Adrenal gland (tissue), 12 donors: Measurements from ENCODE around the gene CXCR5. TPM values are rescaled to one million over a fixed set of nuclear protein-coding genes. Genes with fewer than 3 reads are reported as not detected.

Experiments
- DNase-seq, 7 donors: peaks; one replicate each; pipeline ENCODE4 v3.0.0-alpha.2; 2019 to 2020
- H3K27ac ChIP-seq, 5 donors: fragments of 200-600 bp; sonication (generic) in 4 of 5; 1 replicate in 3 of 5; 2 replicates in 2 of 5; pipeline versions ENCODE4 v1.5.1 to v1.8.0; 2016 to 2020; ENCODE audit warnings: mild to moderate bottlenecking in 1 of 5
- H3K27me3 ChIP-seq: fragments of 200-600 bp; 2 replicates; pipeline ENCODE4 v1.8.0; 2021
- H3K36me3 ChIP-seq, 2 donors: fragments of 200-600 bp; replicated peaks in 1 of 2; 1 replicate in 1 of 2; 2 replicates in 1 of 2; pipeline versions ENCODE4 v1.5.1 to v1.8.0; 2018 to 2022
- H3K4me1 ChIP-seq, 2 donors: fragments of 200-600 bp; replicated peaks in 1 of 2; 1 replicate in 1 of 2; 2 replicates in 1 of 2; pipeline versions ENCODE4 v1.5.1 to v1.8.0; 2018 to 2021
- H3K4me3 ChIP-seq, 4 donors: fragments of 200-600 bp; sonication (generic) in 3 of 4; one replicate each; pipeline ENCODE4 v1.5.1; 2016 to 2018
- H3K9me3 ChIP-seq, 3 donors: fragments of 200-600 bp; sonication (generic) in 1 of 3; replicated peaks in 1 of 3; 1 replicate in 2 of 3; 2 replicates in 1 of 3; pipeline versions ENCODE4 v1.5.1 to v1.8.0; 2016 to 2021
- POLR2A ChIP-seq, 2 donors: fragments of 450-650 bp; IDR thresholded peaks; one replicate each; pipeline ENCODE4 v1.6.1; 2017; ENCODE audit warnings: antibody characterized with exemption in 2 of 2, mild to moderate bottlenecking in 2 of 2, moderate library complexity in 1 of 2
- WGBS, 4 donors: extraction: QIAGEN DNeasy Blood & Tissue Kit in 2 of 4; methylation state at CpG; one replicate each; pipeline versions ENCODE4 v1.1.5 to v1.1.7; 2013 to 2017; 5-methylcytosine and 5-hydroxymethylcytosine counted together
- intact Hi-C, 2 donors: fragments of 100-400 bp; cut with DNase I; formaldehyde crosslinking; loops; one replicate each; pipeline versions ENCODE4 v1.14.1 to v1.15.0; 2022 to 2023
- polyA plus RNA-seq, 3 donors: library from polyadenylated mRNA; stranded (reverse); fragments of 200-250 nt in 2 of 3; fragments of 350-450 nt in 1 of 3; fragmentation: Illumina TruSeq in 1 of 3; extraction: RNeasy Lipid Tissue Mini Kit (QIAGEN cat#74804) in 1 of 3; gene quantifications; one replicate each; pipeline ENCODE4 v1.2.3, GENCODE V29; 2013 to 2014
- total RNA-seq, 9 donors: library from RNA; depleted of rRNA in 4 of 9; stranded (reverse); fragments of >200 nt in 4 of 9; fragments of 120-200 nt in 1 of 9; fragmentation: NEBNext Ultra II Directional in 1 of 9; extraction: Animal tissue kit (Norgen Biotek cat#: 25700) in 1 of 9; gene quantifications; one replicate each; pipeline versions ENCODE4 v1.1.0 to v1.2.4, GENCODE V29; 2013 to 2023
- TF ChIP-seq, protein P1 (sequence below), 6 experiments: fragments of 450-650 bp in 4 of 6; fragments of 200-600 bp in 2 of 6; sonication (generic) in 1 of 6; IDR thresholded peaks; 1 replicate in 5 of 6; 2 replicates in 1 of 6; pipeline versions ENCODE4 v1.5.1 to v1.8.0; 2016 to 2021; ENCODE audit warnings: antibody characterized with exemption in 6 of 6, mild to moderate bottlenecking in 2 of 6, moderate library complexity in 1 of 6
- donor health status: healthy with polysubstance abuse.
- donor health status: Bipolar disorder and iron deficiency.
- donor health status: DM: yes; HTN: yes; CAD: no.
- donor health status: DM: no; HTN: no; CAD: no.
- donor health status: DM: no; HTN: no; CAD: no.
- donor health status: DM: yes; HTN: yes; CAD: no.

CXCR5 gene
- total and polyA plus RNA-seq, 12 donors, result 0.04 to 0.27 (median 0.14) TPM; not detected in 6

DNA sequence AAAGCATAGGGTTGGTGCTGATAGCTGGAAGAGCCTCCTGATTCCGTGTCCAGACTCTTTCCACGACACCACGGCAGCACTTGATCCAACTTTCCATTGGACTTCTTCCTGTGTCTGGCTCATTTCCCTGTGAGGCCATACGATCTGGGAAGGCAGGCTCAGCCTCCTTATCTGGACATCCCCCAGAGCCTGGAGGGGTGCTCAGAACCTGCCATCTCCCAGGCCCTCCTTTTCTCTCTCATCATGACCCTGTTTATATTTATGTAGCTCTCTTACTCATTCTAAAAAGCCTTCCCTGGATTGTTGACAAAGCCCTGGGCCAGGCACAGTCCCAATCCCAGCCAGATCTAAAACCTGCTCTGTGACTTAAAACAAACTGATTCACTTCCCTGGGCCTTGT lies 49.8 kb downstream of the CXCR5 start:
- Histone ChIP-seq H3K4me1 (peaks cover 8 to 9% of the 10 kb centered on the region in 2 donors), H3K27me3 (no peaks in the 10 kb centered on the region), H3K36me3 (no peaks in the 10 kb centered on the region), H3K27ac (no peak overlapping the region), H3K9me3 (no peaks in the 10 kb centered on the region), H3K4me3 (no peak overlapping the region)
- DNase-seq, result peak in 2 of 7 donors; percentile 20 to 52
- intact Hi-C loops, result no loop called here
- WGBS, 4 donors, result 26 to 31% (median 27%) methylated on average over 4 of the region's 4 CpGs
- TF ChIP-seq POLR2A (IDR thresholded peaks at IDR 0.05), result no peak
- TF ChIP-seq, protein P1, sequence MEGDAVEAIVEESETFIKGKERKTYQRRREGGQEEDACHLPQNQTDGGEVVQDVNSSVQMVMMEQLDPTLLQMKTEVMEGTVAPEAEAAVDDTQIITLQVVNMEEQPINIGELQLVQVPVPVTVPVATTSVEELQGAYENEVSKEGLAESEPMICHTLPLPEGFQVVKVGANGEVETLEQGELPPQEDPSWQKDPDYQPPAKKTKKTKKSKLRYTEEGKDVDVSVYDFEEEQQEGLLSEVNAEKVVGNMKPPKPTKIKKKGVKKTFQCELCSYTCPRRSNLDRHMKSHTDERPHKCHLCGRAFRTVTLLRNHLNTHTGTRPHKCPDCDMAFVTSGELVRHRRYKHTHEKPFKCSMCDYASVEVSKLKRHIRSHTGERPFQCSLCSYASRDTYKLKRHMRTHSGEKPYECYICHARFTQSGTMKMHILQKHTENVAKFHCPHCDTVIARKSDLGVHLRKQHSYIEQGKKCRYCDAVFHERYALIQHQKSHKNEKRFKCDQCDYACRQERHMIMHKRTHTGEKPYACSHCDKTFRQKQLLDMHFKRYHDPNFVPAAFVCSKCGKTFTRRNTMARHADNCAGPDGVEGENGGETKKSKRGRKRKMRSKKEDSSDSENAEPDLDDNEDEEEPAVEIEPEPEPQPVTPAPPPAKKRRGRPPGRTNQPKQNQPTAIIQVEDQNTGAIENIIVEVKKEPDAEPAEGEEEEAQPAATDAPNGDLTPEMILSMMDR (IDR thresholded peaks at IDR 0.05), result no peak

DNA sequence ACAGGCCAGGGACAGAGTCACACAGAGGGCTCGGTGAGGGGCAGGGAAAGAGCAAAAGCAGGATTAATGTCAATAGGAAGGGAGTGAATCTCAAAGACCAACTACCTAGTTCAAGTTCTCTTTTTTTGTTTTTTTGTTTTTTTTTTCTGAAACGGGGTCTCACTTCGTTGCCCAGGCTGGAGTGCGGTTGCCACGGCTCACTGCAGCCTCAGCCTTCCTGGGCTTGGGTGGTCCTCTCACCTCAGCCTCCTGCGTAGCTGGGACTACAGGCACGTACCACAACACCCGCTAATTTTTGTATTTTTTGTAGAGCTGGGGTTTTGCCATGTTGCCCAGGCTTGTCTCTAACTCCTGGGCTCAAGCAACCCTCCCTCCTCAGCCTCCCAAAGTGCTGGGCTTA lies 51.7 kb downstream of the CXCR5 start:
- intact Hi-C loops, result no loop called here
- TF ChIP-seq POLR2A (IDR thresholded peaks at IDR 0.05), result no peak
- TF ChIP-seq, protein P1 (IDR thresholded peaks at IDR 0.05), result no peak
- WGBS, 4 donors, result 77 to 82% (median 79%) methylated on average over 8 of the region's 8 CpGs

DNA sequence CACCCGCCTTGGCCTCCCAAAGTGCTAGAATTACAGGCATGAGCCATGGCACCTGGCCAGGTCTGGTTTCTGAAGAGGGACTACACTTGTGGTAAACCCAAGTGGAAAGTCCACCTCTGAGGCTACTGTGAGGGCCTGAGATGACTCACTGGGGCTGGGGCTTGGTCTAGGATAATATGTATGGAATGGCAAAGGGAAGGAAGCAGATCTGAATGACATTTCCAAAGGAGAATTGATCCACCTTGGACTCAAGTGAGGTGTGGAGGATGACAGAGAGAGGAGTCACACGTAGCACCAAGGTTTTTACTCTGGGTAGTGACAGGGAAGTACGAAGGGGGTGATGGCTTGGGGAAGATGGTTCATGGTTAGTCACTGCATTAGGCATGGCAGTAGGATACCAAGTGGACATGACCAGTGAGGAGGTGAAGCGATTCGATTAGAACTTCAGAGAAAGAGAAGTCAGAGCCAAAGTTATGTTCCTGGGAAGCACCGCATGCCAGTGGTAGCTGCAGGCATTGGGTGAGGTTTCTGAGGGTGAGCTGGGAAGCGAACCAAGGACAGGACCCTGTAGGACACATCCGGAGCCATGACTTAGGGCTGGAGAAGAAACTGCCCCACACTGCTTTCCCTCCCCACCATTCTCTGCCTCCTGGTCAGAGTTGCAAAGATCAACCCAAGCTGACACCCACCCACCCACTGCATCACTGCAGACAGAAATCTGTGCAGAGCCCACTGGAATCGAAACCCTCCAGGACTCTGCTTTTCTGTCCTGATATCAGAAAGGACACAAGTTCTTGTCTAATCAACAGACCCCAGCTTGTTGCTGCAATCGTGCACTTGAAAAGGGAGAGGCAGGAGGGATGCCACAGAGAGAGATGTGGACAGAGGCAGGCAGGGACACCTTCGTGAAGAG lies 55.1 kb downstream of the CXCR5 start:
- no peaks in the 10 kb centered on the region for H3K4me1 ChIP-seq
- no peak overlapping the region for H3K27ac ChIP-seq
- H3K36me3 ChIP-seq, result no peaks in the 10 kb centered on the region
- no peaks in the 10 kb centered on the region for H3K9me3 ChIP-seq
- intact Hi-C loops, result no loop called here
- TF ChIP-seq, protein P1 (IDR thresholded peaks at IDR 0.05), result no peak
- TF ChIP-seq POLR2A (IDR thresholded peaks at IDR 0.05), result no peak
- H3K27me3 ChIP-seq, result no peaks in the 10 kb centered on the region
- no peak overlapping the region for H3K4me3 ChIP-seq
- WGBS, 4 donors, result 63 to 74% (median 71%) methylated on average over 11 of the region's 11 CpGs
- no peak for DNase-seq

More for the DNA sequence above, 51.7 kb downstream of the CXCR5 start:
- no peaks in the 10 kb centered on the region for H3K9me3 ChIP-seq
- no peak for DNase-seq
- no peaks in the 10 kb centered on the region for H3K27me3 ChIP-seq
- H3K4me1 ChIP-seq, result peaks cover 3% of the 10 kb centered on the region in 2 donors
- no peak overlapping the region for H3K27ac ChIP-seq
- H3K4me3 ChIP-seq, result no peak overlapping the region
- H3K36me3 ChIP-seq, result no peaks in the 10 kb centered on the region

DNA sequence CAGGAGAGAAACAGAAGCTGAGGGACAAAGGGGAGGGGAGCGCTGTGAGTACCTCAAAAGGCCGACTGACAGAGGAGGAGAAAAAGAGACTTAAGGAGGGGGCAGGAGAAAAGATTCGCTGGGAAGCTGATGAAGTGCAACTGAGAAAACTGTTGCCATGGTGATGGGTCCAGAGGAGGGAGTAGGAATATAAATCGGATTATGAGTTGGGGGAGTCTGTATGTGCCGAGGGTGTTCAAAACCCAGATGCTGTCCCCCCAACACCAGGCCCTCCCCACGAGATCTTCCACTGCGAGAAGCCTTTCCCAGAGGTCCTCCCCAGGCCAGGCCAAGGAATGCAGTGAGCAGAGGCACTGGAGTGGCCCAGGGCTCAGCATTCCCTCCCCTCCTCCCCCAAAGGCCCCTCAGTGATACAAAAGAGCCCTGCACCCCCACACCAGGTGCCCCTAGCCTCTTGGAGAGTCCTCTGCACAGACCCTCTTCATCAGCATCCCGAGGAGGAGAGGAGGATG lies 55.8 kb downstream of the CXCR5 start:
- Histone ChIP-seq H3K9me3 (no peaks in the 10 kb centered on the region), H3K4me3 (no peak overlapping the region), H3K27me3 (no peaks in the 10 kb centered on the region), H3K36me3 (no peaks in the 10 kb centered on the region), H3K4me1 (no peaks in the 10 kb centered on the region), H3K27ac (no peak overlapping the region)
- no peak for DNase-seq
- 56 to 70% (median 60%) methylated on average over 7 to 8 of the region's 8 CpGs for WGBS, 4 donors
- intact Hi-C loops, result no loop called here
- TF ChIP-seq, protein P1 (IDR thresholded peaks at IDR 0.05), result no peak
- TF ChIP-seq POLR2A (IDR thresholded peaks at IDR 0.05), result no peak
